HG03280 (cell line): Measurements from ENCODE around the gene CEP152.

Experiments used
- ATAC-seq: cut with Tn5 transposase; IDR thresholded peaks from one replicate; pipeline ENCODE4 v1.9.1; 2021; ENCODE audit warnings: mild to moderate bottlenecking, moderate library complexity; ENCODE audit not compliant: unreplicated experiment

CEP152 gene

DNA sequence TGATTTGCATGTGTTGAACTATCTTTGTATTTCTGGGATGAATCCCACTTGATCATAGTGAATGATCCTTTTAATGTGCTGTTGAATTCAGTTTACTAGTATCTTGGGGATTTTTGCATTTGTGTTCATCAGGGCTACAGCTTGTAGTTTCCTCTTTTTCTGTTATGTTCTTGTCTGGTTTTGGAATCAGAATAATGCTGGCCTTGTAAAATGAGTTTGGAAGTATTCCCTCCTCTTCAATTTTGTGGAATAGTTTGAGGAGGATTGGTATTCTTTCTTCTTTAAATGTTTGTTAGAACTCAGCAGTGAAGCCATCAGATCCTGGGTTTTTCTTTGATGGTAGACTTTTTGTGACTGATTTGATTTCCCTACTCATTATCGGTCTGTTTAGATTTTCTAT is 102.2 kb downstream of the CEP152 start:
- no peak for ATAC-seq

GRCh38 chr15:48705381-48705780 is 105.5 kb downstream of the CEP152 start:
- ATAC-seq = no peak

GRCh38 chr15:48703544-48703943 is 107.3 kb downstream of the CEP152 start:
- no peak for ATAC-seq

- ATAC-seq = no peak
Measured at GRCh38 chr15:48702569-48703236, 108.2 kb downstream of the CEP152 start.

- no peak for ATAC-seq
Measured at GRCh38 chr15:48696627-48697312, 114.1 kb downstream of the CEP152 start.

DNA sequence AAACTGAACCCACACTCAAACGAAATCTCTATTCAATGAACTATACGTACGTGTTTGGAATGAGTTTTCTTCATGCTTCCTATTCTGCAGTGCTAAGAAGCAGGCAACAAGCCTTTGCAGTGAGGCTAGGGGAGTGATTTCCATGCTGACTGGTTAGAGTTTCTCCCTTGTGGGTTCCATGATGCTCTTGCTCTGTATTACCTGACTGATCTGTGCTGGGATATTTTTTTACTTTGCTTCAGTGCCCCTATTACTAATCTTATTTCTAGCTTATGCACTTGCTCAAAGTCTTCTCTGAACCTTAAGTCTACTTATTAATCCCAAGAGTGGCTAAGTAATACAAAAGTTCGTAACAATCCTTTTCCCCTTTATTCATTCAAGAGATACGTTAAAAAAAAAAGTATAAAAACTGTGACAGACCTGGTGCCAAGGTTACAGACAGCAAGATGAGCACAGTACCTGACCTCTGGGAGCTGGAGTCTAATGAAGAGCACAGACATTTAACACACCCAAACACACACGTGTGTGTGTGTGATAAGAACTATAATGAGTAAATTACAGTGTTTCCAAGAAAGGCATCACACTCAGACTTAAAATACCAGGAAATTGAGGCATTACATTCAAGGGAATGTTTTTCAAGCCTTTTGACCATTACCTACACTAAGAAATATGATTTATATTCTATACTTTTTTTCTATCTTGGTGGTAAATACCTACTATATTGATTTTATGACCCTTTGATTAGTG is 114.9 kb downstream of the CEP152 start:
- no peak for ATAC-seq

DNA sequence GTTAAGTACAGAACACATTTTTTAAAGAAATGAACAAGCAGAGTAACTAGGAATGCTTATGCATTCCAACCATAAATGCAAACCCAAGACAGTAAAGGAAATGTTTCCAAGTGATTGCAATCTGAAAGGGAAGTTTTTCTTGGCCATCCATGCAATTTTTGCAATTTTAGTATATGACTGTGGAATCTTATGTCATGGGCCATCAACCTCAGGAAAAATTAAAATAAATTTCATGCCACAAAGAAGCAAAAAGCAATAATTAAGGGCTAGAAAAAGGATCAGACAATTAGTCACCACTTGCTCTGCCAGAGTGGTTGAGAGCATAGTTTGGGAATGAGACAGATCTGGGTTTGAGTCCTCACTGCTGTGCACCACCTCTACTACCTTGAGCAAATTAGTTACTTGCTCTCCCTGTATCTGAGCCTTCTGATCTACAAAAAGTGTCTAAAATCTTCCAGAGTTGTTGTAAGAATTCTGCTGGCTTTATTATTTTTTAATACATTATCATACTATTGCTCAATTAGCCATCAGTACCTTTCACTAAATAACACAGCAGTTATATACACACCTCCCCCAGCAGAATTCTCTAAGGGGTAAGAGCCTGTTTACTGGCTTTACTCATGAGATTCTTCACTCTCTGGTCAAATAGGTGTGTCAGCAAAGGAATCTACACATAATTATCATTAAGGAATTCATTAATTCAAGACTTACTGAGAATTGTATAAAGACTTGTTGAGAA is 115.6 kb downstream of the CEP152 start:
- no peak for ATAC-seq

GRCh38 chr15:48693484-48693883 is 117.4 kb downstream of the CEP152 start:
- no peak for ATAC-seq

- no peak for ATAC-seq
Measured at GRCh38 chr15:48688493-48688892, 122.4 kb downstream of the CEP152 start.
